Tibial artery (tissue), 4 donors: ENCODE results near the gene LRRC3.
A peak's percentile ranks its signal among the peaks of the same experiment; 100 is the strongest.

ENCODE experiments used
- DNase-seq, 2 donors: peaks; one replicate each; pipeline ENCODE4 v3.0.0-alpha.2; 2019
- H3K27ac ChIP-seq, 2 donors: fragments of 200-600 bp; sonication (generic) in 1 of 2; 1 replicate in 1 of 2; 2 replicates in 1 of 2; pipeline ENCODE4 v1.5.1; 2018 to 2019; ENCODE audit warnings: mild to moderate bottlenecking in 1 of 2
- H3K27me3 ChIP-seq, 2 donors: fragments of 200-600 bp; sonication (generic) in 1 of 2; one replicate each; pipeline versions ENCODE4 v1.5.1 to v1.6.0; 2016 to 2019
- H3K36me3 ChIP-seq, 3 donors: fragments of 200-600 bp; sonication (generic) in 2 of 3; one replicate each; pipeline ENCODE4 v1.5.1; 2016 to 2019; ENCODE audit warnings: mild to moderate bottlenecking in 2 of 3
- H3K4me1 ChIP-seq, 4 donors: fragments of 200-600 bp; sonication (generic) in 2 of 4; 1 replicate in 3 of 4; 2 replicates in 1 of 4; pipeline ENCODE4 v1.5.1; 2016 to 2019
- H3K4me3 ChIP-seq, 2 donors: fragments of 200-600 bp; sonication (generic) in 1 of 2; 1 replicate in 1 of 2; 2 replicates in 1 of 2; pipeline ENCODE4 v1.5.1; 2018 to 2019; ENCODE audit warnings: mild to moderate bottlenecking in 2 of 2
- H3K9me3 ChIP-seq, 3 donors: fragments of 200-600 bp; sonication (generic) in 1 of 3; one replicate each; pipeline ENCODE4 v1.5.1; 2016 to 2019
- CTCF ChIP-seq, 2 experiments: fragments of 200-600 bp in 1 of 2; fragments of 450-650 bp in 1 of 2; IDR thresholded peaks; one replicate each; pipeline ENCODE4 v1.5.1; 2017 to 2019; ENCODE audit warnings: antibody characterized with exemption in 2 of 2, mild to moderate bottlenecking in 1 of 2, moderate library complexity in 1 of 2
- intact Hi-C: fragments of 100-400 bp; cut with DNase I; formaldehyde crosslinking; loops from one replicate; pipeline ENCODE4 v1.15.0; 2023; ENCODE audit warnings: low total_unique reads

The LRRC3 gene

GRCh38 chr21:44463724-44464123 is 8.4 kb downstream of the LRRC3 start:
- Histone ChIP-seq H3K27ac (no peak overlapping the region), H3K9me3 (no peaks in the 10 kb centered on the region), H3K36me3 (no peaks in the 10 kb centered on the region), H3K4me1 (peaks cover 0 to 5% (median 0%) of the 10 kb centered on the region in 4 donors), H3K27me3 (peaks cover 0 to 9% of the 10 kb centered on the region in 2 donors), H3K4me3 (no peak overlapping the region)
- no peak for TF ChIP-seq CTCF (IDR thresholded peaks at IDR 0.05)
- intact Hi-C loops, result no loop called here
- DNase-seq, result no peak

GRCh38 chr21:44464351-44464750 is 9.0 kb downstream of the LRRC3 start:
- H3K4me3 ChIP-seq, result no peak overlapping the region
- no peaks in the 10 kb centered on the region for H3K9me3 ChIP-seq
- intact Hi-C loops, result no loop called here
- H3K36me3 ChIP-seq, result no peaks in the 10 kb centered on the region
- H3K27me3 ChIP-seq, result peaks cover 0 to 9% of the 10 kb centered on the region in 2 donors
- TF ChIP-seq CTCF (IDR thresholded peaks at IDR 0.05), result no peak
- peaks cover 0 to 5% (median 0%) of the 10 kb centered on the region in 4 donors for H3K4me1 ChIP-seq
- DNase-seq, result no peak
- no peak overlapping the region for H3K27ac ChIP-seq

- intact Hi-C loops, result no loop called here
- DNase-seq, result no peak
Observed at GRCh38 chr21:44466351-44466954, 11.1 kb downstream of the LRRC3 start.

GRCh38 chr21:44466996-44467858 is 11.9 kb downstream of the LRRC3 start:
- H3K27ac ChIP-seq, result no peak overlapping the region
- DNase-seq, result peak in 1 of 2 donors; percentile 58
- H3K27me3 ChIP-seq, result peaks cover 0 to 9% of the 10 kb centered on the region in 2 donors
- H3K4me3 ChIP-seq, result no peak overlapping the region
- TF ChIP-seq CTCF (IDR thresholded peaks at IDR 0.05), result no peak
- H3K36me3 ChIP-seq, result no peaks in the 10 kb centered on the region
- H3K4me1 ChIP-seq, result peaks cover 0 to 5% (median 0%) of the 10 kb centered on the region in 4 donors
- intact Hi-C loops, result no loop called here
- no peaks in the 10 kb centered on the region for H3K9me3 ChIP-seq

More at GRCh38 chr21:44466351-44466954, 11.1 kb downstream of the LRRC3 start:
- Histone ChIP-seq H3K9me3 (no peaks in the 10 kb centered on the region), H3K27ac (no peak overlapping the region), H3K4me1 (peaks cover 0 to 5% (median 0%) of the 10 kb centered on the region in 4 donors), H3K27me3 (peaks cover 0 to 9% of the 10 kb centered on the region in 2 donors), H3K4me3 (no peak overlapping the region), H3K36me3 (no peaks in the 10 kb centered on the region)
- TF ChIP-seq CTCF (IDR thresholded peaks at IDR 0.05), result no peak

GRCh38 chr21:44467859-44468195 is 12.5 kb downstream of the LRRC3 start:
- no peak overlapping the region for H3K27ac ChIP-seq
- peaks cover 0 to 9% of the 10 kb centered on the region in 2 donors for H3K27me3 ChIP-seq

More at GRCh38 chr21:44467859-44468195, 12.5 kb downstream of the LRRC3 start:
- DNase-seq, result no peak
- TF ChIP-seq CTCF (IDR thresholded peaks at IDR 0.05), result no peak
- H3K4me1 ChIP-seq, result peaks cover 0 to 5% (median 0%) of the 10 kb centered on the region in 4 donors
- intact Hi-C loops, result no loop called here
- no peaks in the 10 kb centered on the region for H3K9me3 ChIP-seq
- no peak overlapping the region for H3K4me3 ChIP-seq
- no peaks in the 10 kb centered on the region for H3K36me3 ChIP-seq
